Lower leg skin (tissue), 3 donors: Measurements from ENCODE around the gene RGS7.

Experiments
- POLR2A ChIP-seq, 2 donors: fragments of 450-650 bp; IDR thresholded peaks; one replicate each; pipeline ENCODE4 v1.6.1; 2016 to 2017; ENCODE audit warnings: antibody characterized with exemption in 2 of 2, mild to moderate bottlenecking in 1 of 2, moderate library complexity in 1 of 2
- TF ChIP-seq, protein P1 (sequence below), 3 donors: fragments of 450-650 bp; IDR thresholded peaks; one replicate each; pipeline ENCODE4 v1.5.1; 2016; ENCODE audit warnings: antibody characterized with exemption in 3 of 3, mild to moderate bottlenecking in 3 of 3, moderate library complexity in 2 of 3

- TF ChIP-seq POLR2A (IDR thresholded peaks at IDR 0.05), result no peak
- TF ChIP-seq, protein P1, sequence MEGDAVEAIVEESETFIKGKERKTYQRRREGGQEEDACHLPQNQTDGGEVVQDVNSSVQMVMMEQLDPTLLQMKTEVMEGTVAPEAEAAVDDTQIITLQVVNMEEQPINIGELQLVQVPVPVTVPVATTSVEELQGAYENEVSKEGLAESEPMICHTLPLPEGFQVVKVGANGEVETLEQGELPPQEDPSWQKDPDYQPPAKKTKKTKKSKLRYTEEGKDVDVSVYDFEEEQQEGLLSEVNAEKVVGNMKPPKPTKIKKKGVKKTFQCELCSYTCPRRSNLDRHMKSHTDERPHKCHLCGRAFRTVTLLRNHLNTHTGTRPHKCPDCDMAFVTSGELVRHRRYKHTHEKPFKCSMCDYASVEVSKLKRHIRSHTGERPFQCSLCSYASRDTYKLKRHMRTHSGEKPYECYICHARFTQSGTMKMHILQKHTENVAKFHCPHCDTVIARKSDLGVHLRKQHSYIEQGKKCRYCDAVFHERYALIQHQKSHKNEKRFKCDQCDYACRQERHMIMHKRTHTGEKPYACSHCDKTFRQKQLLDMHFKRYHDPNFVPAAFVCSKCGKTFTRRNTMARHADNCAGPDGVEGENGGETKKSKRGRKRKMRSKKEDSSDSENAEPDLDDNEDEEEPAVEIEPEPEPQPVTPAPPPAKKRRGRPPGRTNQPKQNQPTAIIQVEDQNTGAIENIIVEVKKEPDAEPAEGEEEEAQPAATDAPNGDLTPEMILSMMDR (IDR thresholded peaks at IDR 0.05), result no peak
Observed at GRCh38 chr1:240739754-240740153, 617.3 kb downstream of the RGS7 start.
